ENCODE results near the gene ANO1.

The ANO1 gene

GRCh38 chr11:70116386-70117065, 38.4 kb downstream of the ANO1 start:
- no peak for DNase-seq (ENCODE audit: low read depth)

GRCh38 chr11:70117567-70118145, 39.5 kb downstream of the ANO1 start:
- no peak for DNase-seq (ENCODE audit: low read depth)

GRCh38 chr11:70118642-70119041, 40.5 kb downstream of the ANO1 start:
- no peak for DNase-seq (ENCODE audit: low read depth)

- DNase-seq (ENCODE audit: low read depth), result no peak
Measured at GRCh38 chr11:70119502-70119901, 41.4 kb downstream of the ANO1 start.

DNA sequence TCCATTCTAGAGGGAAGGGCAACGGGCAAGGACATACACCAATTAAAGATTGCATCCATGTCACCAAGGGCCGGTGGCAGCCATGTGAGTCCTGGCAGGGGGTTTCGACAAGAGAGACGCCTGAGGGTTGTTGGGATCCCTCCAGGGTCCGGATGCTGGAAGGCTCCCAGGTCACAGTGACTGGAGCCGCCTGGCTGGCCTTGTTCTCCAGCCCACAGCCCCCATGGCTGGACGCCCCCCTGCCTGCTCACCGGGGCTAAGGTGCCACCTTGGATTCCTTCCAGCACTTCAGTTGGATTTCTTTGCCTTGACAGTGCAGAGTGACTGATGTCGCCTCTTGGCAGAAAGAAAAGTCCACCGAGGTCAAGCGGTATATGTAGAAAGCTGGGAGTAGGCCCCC, 42.6 kb downstream of the ANO1 start:
- DNase-seq (ENCODE audit: low read depth), result no peak

GRCh38 chr11:70122490-70123198, 44.5 kb downstream of the ANO1 start:
- no peak for DNase-seq (ENCODE audit: low read depth)

DNA sequence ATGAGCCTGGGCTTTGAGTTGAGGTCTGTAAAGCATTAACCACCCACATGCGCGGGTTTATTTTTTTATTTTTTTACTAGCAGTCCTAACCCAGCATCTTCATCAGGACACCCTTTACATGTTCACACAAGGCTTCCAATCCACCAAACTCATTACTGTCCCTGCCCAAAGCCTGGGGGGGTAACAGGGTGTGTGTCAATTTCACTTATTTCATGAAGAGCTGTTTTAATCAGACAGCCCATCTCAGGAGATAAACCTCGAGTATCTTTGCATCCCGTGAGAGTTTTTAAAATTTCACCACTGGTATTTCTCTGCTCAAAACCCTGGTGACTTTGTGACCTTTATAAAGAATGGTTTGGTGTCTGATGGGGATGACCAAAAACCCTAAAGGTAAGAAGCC, 45.6 kb downstream of the ANO1 start:
- DNase-seq (ENCODE audit: low read depth), result no peak

GRCh38 chr11:70124321-70125000, 46.3 kb downstream of the ANO1 start:
- DNase-seq (ENCODE audit: low read depth), result no peak

DNA sequence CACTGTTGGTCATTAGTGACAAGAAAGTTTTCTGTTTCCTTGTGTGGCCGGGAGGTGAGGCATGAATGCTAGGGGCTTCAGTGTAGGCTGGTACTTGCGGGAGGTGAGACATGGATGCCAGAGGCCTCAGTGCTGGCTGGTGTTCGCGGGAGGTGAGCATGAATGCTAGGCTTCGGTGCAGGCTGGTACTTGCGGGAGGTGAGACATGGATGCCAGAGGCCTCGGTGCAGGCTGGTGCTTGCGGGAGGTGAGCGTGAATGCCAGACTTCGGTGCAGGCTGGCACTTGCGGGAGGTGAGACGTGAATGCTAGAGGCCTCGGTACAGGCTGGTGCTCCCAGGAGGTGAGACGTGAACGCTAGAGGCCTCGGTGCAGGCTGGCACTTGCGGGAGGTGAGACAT, 48.4 kb downstream of the ANO1 start:
- DNase-seq (ENCODE audit: low read depth), result no peak

- no peak for DNase-seq (ENCODE audit: low read depth)
Measured at GRCh38 chr11:70127653-70128434, 49.7 kb downstream of the ANO1 start.

DNA sequence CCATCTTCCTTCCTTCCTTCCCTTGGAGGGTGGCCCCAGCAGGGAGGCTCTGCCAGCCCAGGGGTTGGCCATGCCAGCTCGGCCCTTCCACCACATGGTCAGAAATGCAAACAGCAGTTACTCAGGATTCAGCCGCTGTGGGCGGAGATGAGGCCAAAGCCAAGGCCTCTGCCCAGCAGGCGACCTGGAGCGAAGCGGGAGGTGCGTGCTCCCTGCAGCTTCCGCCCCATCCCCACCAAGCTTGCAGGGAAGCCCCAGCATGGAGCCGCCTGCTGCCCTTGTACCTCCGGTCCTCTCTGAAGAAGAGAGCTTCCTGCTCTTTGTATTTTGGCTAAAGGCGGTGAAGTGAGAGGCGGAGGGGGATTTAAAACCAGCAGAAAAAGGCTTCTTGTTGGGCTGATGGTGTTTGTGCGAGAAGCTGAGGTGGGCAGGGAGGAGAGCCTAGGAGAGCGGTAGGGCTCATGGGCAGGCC, 50.4 kb downstream of the ANO1 start:
- no peak for DNase-seq (ENCODE audit: low read depth)

- DNase-seq (ENCODE audit: low read depth), result no peak
Measured at GRCh38 chr11:70129051-70129592, 51.0 kb downstream of the ANO1 start.

- DNase-seq (ENCODE audit: low read depth), result no peak
Measured at GRCh38 chr11:70130636-70131035, 52.5 kb downstream of the ANO1 start.

GRCh38 chr11:70131606-70132190, 53.6 kb downstream of the ANO1 start:
- no peak for DNase-seq (ENCODE audit: low read depth)

DNA sequence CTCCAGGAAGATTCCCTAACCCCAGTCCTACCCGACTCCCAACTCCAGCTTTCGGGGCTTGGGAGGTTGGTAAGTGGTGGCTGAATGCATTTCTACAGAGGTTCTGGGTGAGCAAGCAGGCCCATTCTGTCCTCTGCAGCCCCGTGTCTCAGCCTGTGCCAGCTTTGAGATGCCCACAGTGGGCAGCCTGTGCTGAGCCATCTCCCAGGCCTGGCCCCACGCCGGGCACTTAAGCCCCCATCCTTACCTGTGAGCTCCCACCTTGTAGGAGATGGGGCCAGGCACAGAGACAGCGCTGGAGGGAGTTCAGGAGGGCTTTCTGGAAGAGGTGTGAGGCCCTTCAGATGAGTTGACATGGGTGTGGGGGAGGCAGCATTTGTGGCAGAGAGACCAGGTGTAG, 54.5 kb downstream of the ANO1 start:
- no peak for DNase-seq (ENCODE audit: low read depth)

DNA sequence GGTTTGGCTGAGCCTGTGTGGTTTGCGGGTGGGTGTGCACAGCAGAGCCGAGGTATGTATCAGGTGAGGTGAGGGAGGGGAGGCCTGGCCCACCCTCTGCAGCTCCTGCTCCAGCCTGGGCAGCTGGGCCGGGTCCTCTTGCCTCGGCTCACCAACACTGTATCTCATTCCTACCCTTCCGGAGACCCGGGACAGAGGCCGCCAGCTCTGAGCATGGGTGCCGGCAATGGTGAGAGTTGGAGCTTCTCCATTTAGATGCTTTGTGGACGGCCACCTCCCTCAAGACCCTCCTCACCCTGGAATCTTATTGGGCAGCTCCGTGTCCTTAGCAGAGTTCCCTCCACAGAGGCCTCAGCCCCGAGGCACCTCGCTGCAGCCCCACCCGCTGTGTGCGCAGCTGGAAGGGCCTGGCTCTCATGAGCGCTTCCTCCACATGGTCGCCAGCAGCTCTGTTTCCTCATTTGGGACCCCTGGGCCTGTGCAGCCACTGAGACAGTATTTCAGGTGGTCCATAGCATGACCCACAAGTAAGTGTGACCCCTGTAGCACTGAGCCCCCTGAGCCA, 55.7 kb downstream of the ANO1 start:
- no peak for DNase-seq (ENCODE audit: low read depth)

- DNase-seq (ENCODE audit: low read depth), result no peak
Measured at GRCh38 chr11:70134490-70134889, 56.4 kb downstream of the ANO1 start.

GRCh38 chr11:70135142-70135541, 57.0 kb downstream of the ANO1 start:
- no peak for DNase-seq (ENCODE audit: low read depth)

- no peak for DNase-seq (ENCODE audit: low read depth)
Measured at GRCh38 chr11:70135625-70136059, 57.5 kb downstream of the ANO1 start.

- DNase-seq (ENCODE audit: low read depth), result no peak
Measured at GRCh38 chr11:70137383-70137782, 59.3 kb downstream of the ANO1 start.

- no peak for DNase-seq (ENCODE audit: low read depth)
Measured at GRCh38 chr11:70138403-70138802, 60.3 kb downstream of the ANO1 start.

Data from CMK (cell line).